GM21723 (cell line): ENCODE measurements around the gene TUBGCP3.

Experiments
- ATAC-seq: cut with Tn5 transposase; IDR thresholded peaks from one replicate; pipeline ENCODE4 v1.9.1; 2021; ENCODE audit warnings: mild to moderate bottlenecking, moderate library complexity; ENCODE audit not compliant: unreplicated experiment

Gene TUBGCP3

GRCh38 chr13:112455476-112456059 lies 132.4 kb downstream of the TUBGCP3 start:
- no peak for ATAC-seq

DNA sequence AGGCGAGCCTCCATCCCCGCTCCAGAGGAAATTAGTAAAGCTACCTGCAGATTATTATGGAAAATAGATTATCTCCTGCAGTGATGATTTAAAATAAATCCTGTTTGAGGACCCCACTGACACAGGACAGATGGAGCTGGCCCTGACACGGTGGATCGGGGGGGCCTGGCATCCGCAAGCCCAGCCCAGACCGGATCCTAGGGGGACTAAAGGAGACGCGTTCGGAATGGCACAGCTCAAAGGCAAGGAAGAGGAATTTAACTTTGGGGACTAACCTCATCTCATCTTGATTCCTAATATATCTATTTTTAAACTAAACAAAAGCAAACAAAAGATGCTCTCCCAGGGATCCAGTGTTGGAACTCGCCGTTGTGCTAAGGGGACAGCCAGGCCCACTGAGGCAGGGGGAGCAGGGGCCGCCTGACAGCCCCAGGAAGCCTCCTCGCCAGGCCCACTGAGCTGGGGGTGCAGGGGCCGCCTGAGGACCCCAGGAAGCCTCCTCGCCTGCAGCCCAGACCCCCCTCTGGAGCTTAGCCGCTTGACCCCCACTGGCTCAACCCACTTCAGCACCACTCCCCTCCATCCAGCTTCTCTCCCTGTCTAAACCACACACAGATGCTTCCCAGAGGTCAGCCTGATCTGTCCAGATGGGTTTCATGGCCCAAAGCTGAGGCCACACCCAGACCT lies 133.2 kb downstream of the TUBGCP3 start:
- no peak for ATAC-seq

DNA sequence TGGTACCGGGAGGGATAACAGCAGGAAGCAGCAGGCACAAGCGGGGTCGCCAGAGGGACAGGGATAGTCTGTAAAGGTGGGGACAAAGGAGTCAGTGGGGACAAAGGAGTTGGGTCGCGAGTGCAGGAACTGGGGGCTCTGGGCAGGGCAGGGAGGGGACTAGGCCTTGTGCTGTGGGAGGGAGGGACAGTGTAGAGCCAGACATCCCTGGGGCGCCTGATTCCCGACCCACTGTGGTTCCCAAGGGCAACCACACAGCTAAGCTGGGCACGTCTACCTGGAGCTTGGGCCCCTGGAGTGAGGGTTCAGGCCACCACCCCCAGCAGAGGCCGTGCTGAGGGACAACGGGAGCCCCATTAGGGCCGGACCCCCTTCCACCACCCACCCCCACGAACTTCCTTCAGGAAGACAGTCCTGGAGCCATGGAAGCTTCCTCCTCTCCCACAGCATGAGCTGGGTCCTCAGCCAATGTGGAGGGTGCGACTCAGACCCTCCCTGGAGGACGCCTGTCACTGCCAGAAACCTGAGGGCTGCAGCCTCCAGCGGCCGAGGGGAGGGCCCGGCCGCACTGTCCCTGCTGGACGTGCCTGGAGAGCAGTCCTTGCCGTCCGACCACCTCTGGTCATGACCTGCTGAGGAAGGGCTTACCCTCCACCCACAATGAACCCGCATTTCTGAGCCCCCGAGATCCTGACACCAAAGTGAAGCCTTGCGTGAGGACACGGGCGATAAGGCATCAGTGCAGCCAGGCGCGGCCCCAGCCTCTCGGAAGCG lies 133.9 kb downstream of the TUBGCP3 start:
- no peak for ATAC-seq

- ATAC-seq = no peak
Measured at GRCh38 chr13:112453207-112453829, 134.6 kb downstream of the TUBGCP3 start.

DNA sequence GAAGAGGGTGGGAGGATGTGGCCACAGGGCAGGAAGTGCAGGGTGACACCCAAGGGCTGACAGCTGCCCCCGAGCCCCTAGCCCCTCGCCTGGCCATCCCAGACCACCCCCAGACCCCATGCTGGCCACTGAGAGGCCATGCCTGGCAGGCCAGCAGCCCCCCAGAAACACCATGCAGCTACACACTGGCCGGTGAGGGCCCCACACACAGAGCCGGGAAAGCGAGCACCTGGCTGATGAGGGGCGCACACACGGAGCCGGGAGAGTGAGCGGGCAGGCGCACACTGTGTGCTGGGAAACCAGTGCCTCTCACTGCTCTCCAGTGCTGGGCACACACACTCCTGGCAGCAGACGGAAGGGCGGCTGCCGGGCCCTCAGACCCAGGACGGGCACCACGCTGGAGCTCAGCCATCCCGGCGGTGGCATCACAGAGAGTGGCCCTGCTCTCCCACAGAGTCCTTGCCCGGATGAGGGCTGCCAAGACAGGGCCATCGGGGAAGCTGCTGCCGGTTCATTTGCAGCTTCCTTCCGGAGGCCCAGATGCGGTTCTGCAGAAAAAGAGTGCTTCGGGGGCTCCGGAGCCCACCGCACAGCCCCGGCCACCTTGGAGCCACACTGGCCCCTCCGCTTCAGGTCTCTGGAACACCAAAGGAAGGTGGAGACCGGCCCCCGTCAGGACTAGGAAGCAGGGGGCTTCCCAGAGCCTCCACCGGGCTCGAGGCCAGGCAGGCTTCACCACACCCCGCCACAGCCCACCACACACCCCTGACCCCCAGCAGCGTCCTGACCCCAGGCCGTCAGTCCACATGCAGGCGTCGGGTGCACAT lies 135.4 kb downstream of the TUBGCP3 start:
- no peak for ATAC-seq

- no peak for ATAC-seq
Measured at GRCh38 chr13:112451512-112452379, 136.2 kb downstream of the TUBGCP3 start.

- no peak for ATAC-seq
Measured at GRCh38 chr13:112450904-112451240, 137.1 kb downstream of the TUBGCP3 start.

DNA sequence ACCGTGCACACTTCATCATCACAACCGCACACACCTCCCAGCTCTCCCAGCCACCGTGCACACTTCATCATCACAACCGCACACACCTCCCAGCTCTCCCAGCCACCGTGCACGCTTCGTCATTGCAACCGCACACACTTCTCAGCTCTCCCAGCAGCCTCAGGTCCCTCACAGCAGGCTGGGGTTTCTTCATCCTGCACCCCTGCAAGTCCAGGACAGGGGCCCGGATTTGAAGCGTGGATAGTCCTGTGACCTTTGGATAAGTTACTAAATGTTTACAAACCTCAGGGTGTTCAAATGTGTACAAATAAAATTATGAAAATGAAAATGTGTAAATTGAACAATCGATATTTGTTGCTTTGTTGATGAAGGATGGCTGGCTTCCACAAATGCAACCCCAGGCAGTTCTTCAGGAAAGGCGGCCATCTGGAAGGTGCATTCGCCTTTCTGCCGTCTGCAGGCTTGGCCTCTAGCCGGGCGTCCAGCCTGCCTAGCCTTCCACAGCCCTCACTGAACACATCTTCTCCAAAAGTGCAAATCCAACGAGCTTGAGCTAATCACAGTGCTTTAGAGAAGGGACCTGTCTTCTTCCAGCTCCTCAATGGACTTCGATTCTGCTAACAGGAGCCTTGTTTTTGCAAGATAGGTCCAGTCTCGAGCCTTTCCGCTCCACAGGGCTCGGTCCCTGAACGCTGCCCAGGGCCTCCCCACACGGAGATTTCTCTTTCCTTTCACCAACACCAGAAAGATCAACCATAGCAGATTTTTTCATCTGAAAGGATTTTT lies 137.6 kb downstream of the TUBGCP3 start:
- ATAC-seq = no peak

- ATAC-seq = no peak
Measured at GRCh38 chr13:112449545-112449930, 138.4 kb downstream of the TUBGCP3 start.

GRCh38 chr13:112448621-112449544 lies 139.1 kb downstream of the TUBGCP3 start:
- no peak for ATAC-seq

DNA sequence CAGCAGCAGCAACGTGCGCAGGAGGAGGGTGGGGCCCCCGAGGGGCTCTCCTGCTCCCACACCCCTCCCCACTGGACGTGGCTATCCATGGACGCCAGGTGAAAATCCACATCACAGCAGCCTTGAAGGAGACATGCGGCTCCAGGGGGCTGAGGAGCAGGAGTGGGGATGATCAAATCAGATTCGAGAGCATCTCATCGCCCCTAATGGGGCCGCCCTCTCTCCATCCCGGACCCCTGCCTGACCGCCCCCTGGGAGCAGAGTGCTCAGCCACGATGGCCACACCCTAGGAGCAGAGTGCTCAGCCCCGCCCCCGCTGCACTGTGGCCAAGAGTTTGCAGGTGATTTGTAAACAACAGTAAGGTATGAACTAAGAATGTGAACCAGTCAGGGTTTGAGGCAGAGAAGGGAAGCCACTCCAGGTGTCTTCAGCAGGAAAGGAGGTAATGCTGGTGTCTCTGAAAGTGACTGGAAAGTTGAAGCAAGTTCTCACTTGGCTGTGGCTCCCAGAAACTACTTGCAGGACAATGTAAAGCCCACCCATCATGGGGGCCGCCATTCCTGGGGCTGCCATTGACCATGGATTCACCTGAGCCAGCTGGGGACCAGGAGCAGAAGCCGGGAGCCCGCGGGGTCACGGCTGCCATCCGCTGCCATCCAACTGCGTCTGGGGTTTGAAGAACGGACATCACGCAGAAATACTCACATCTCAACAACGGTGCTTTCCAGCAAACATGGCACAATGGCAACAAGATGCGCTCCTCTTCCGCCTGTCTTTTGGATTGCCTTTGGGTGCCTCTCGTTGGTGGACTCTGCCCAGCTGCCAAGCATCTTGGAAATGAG lies 140.0 kb downstream of the TUBGCP3 start:
- ATAC-seq = no peak

DNA sequence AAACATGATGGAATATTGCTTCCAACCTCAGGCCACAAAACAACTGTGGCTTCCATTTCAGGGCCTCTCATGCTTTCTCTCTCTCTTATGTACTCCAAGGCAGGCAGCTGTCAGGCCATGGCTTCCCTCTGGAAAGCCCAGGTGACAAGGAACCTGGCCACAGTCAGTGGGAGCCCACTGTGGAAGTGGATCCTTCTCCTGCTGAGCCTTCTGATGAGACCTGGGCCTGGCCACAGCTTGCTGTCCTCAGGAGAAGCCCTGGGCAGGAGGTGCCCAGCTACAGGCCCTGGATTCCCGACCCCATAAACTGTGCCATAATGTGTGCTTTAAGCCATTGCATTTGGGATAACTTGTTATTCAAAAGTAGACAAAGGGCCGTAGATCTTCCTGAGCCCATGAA lies 140.6 kb downstream of the TUBGCP3 start:
- no peak for ATAC-seq

DNA sequence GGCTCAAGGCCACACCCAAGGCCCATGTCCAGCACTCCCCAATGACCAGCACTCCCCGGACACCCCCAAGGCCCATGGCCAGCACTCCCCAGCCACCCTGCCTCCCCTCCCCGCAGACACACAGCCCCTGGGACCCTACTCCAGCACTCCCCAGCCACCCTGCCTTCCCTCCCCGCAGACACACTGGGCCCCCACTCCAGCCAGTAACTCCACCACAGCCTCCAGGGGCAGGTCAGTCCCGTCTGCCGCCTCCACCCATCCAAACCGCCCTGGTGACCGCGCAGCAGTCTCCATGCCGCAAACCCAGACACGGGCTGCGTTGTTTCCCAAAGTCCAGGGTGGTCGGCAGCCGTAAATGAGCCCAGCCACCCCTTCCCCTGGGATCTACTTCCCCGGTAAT lies 141.1 kb downstream of the TUBGCP3 start:
- no peak for ATAC-seq

- no peak for ATAC-seq
Measured at GRCh38 chr13:112446347-112446861, 141.5 kb downstream of the TUBGCP3 start.

- ATAC-seq = no peak
Measured at GRCh38 chr13:112445411-112446271, 142.3 kb downstream of the TUBGCP3 start.
